Right lobe of liver (tissue), 4 donors: ENCODE measurements around the gene BAZ2A.

Experiments
- POLR2A ChIP-seq: fragments of 450-650 bp; IDR thresholded peaks from one replicate; pipeline ENCODE4 v1.6.1; 2017; ENCODE audit warnings: antibody characterized with exemption, mild to moderate bottlenecking
- TF ChIP-seq, protein P1 (sequence below), 4 donors: fragments of 200-600 bp in 3 of 4; fragments of 450-650 bp in 1 of 4; IDR thresholded peaks; one replicate each; pipeline versions ENCODE4 v1.5.1 to v1.8.0; 2016 to 2022; ENCODE audit warnings: antibody characterized with exemption in 4 of 4, mild to moderate bottlenecking in 2 of 4
- donor health status: DM: no; HTN: no; CAD: no.
- donor health status: DM: no; HTN: no; CAD: no.
- donor health status: DM: no; HTN: yes; CAD: no.

DNA sequence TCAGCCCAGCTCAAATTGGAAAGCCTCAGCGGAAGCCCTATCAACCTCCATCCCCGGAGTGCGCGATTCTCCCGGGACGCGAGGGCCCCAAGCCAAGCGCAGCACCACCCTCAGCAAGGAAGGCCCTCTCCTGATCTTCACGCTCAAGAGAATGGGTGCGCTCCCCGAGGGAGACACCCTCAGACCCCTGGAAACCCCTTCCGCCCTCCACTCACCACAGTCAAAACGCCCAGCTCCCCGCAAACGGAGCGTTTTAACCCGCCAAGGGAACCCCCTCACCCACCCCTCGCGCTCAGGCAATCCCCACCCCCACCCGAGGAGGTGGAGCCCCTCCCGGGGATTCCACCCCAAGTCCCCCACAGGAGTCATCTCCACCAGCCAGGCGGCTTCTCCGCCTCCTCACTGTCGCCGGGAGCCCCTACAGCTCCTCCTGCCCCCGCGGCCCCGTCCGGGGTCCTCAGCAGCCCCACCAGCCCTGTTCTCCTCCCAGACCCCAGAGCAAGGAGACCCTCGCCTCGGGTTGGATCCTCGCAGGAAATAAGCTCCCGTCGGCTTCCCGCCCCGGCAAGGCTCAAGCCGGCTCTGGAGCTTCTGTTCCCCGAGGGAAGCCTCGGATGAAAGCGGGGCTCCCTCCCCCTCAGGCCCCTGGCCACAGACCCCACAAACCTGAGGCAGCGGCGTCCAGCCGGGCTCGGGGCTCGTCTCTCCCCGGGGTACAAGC is 507 bp downstream of the BAZ2A start:
- TF ChIP-seq, protein P1, sequence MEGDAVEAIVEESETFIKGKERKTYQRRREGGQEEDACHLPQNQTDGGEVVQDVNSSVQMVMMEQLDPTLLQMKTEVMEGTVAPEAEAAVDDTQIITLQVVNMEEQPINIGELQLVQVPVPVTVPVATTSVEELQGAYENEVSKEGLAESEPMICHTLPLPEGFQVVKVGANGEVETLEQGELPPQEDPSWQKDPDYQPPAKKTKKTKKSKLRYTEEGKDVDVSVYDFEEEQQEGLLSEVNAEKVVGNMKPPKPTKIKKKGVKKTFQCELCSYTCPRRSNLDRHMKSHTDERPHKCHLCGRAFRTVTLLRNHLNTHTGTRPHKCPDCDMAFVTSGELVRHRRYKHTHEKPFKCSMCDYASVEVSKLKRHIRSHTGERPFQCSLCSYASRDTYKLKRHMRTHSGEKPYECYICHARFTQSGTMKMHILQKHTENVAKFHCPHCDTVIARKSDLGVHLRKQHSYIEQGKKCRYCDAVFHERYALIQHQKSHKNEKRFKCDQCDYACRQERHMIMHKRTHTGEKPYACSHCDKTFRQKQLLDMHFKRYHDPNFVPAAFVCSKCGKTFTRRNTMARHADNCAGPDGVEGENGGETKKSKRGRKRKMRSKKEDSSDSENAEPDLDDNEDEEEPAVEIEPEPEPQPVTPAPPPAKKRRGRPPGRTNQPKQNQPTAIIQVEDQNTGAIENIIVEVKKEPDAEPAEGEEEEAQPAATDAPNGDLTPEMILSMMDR (IDR thresholded peaks at IDR 0.05), result no peak
- no peak for TF ChIP-seq POLR2A
